HG02610 (cell line): ENCODE data around the gene ARF1.

Experiments used
- ATAC-seq: cut with Tn5 transposase; IDR thresholded peaks from one replicate; pipeline ENCODE4 v1.9.1; 2021; ENCODE audit warnings: mild to moderate bottlenecking, moderate library complexity; ENCODE audit not compliant: unreplicated experiment

ARF1 gene

GRCh38 chr1:228084325-228084724, 1.8 kb downstream of the ARF1 start:
- no peak for ATAC-seq

- ATAC-seq, result no peak
Observed at GRCh38 chr1:228084797-228085196, 2.3 kb downstream of the ARF1 start.

- no peak for ATAC-seq
Observed at GRCh38 chr1:228085287-228085951, 2.9 kb downstream of the ARF1 start.

GRCh38 chr1:228087771-228088251, 5.3 kb downstream of the ARF1 start:
- no peak for ATAC-seq

- no peak for ATAC-seq
Observed at GRCh38 chr1:228088586-228089498, 6.3 kb downstream of the ARF1 start.

- ATAC-seq, result peak; percentile 42
Observed at GRCh38 chr1:228089519-228090380, 7.2 kb downstream of the ARF1 start.

GRCh38 chr1:228090613-228091081, 8.1 kb downstream of the ARF1 start:
- ATAC-seq, result no peak

- no peak for ATAC-seq
Observed at GRCh38 chr1:228091084-228091483, 8.6 kb downstream of the ARF1 start.

- ATAC-seq, result no peak
Observed at GRCh38 chr1:228092342-228093049, 10.0 kb downstream of the ARF1 start.

- no peak for ATAC-seq
Observed at GRCh38 chr1:228093050-228093906, 10.8 kb downstream of the ARF1 start.

- ATAC-seq, result no peak
Observed at GRCh38 chr1:228094432-228095016, 12.0 kb downstream of the ARF1 start.

- no peak for ATAC-seq
Observed at GRCh38 chr1:228095161-228095560, 12.7 kb downstream of the ARF1 start.

- no peak for ATAC-seq
Observed at GRCh38 chr1:228095938-228096337, 13.4 kb downstream of the ARF1 start.

GRCh38 chr1:228096416-228097332, 14.2 kb downstream of the ARF1 start:
- no peak for ATAC-seq

- no peak for ATAC-seq
Observed at GRCh38 chr1:228097333-228098081, 15.0 kb downstream of the ARF1 start.

GRCh38 chr1:228098323-228098931, 15.9 kb downstream of the ARF1 start:
- ATAC-seq, result no peak

GRCh38 chr1:228099331-228099732, 16.8 kb downstream of the ARF1 start:
- ATAC-seq, result no peak
